Measurements from ENCODE around the gene ATOH8.

GRCh38 chr2:85719609-85720240 lies 34.1 kb upstream of the ATOH8 start:
- TF ChIP-seq, protein P1, sequence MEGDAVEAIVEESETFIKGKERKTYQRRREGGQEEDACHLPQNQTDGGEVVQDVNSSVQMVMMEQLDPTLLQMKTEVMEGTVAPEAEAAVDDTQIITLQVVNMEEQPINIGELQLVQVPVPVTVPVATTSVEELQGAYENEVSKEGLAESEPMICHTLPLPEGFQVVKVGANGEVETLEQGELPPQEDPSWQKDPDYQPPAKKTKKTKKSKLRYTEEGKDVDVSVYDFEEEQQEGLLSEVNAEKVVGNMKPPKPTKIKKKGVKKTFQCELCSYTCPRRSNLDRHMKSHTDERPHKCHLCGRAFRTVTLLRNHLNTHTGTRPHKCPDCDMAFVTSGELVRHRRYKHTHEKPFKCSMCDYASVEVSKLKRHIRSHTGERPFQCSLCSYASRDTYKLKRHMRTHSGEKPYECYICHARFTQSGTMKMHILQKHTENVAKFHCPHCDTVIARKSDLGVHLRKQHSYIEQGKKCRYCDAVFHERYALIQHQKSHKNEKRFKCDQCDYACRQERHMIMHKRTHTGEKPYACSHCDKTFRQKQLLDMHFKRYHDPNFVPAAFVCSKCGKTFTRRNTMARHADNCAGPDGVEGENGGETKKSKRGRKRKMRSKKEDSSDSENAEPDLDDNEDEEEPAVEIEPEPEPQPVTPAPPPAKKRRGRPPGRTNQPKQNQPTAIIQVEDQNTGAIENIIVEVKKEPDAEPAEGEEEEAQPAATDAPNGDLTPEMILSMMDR (IDR thresholded peaks at IDR 0.05; ENCODE audit: insufficient read depth, low read length) = no peak
- TF ChIP-seq POLR2AphosphoS5 (IDR thresholded peaks at IDR 0.05; ENCODE audit: low read depth) (no peak), GABPA (IDR thresholded peaks at IDR 0.05; ENCODE audit: low read depth) (no peak)
- TF ChIP-seq, protein P2, sequence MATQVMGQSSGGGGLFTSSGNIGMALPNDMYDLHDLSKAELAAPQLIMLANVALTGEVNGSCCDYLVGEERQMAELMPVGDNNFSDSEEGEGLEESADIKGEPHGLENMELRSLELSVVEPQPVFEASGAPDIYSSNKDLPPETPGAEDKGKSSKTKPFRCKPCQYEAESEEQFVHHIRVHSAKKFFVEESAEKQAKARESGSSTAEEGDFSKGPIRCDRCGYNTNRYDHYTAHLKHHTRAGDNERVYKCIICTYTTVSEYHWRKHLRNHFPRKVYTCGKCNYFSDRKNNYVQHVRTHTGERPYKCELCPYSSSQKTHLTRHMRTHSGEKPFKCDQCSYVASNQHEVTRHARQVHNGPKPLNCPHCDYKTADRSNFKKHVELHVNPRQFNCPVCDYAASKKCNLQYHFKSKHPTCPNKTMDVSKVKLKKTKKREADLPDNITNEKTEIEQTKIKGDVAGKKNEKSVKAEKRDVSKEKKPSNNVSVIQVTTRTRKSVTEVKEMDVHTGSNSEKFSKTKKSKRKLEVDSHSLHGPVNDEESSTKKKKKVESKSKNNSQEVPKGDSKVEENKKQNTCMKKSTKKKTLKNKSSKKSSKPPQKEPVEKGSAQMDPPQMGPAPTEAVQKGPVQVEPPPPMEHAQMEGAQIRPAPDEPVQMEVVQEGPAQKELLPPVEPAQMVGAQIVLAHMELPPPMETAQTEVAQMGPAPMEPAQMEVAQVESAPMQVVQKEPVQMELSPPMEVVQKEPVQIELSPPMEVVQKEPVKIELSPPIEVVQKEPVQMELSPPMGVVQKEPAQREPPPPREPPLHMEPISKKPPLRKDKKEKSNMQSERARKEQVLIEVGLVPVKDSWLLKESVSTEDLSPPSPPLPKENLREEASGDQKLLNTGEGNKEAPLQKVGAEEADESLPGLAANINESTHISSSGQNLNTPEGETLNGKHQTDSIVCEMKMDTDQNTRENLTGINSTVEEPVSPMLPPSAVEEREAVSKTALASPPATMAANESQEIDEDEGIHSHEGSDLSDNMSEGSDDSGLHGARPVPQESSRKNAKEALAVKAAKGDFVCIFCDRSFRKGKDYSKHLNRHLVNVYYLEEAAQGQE (IDR thresholded peaks at IDR 0.05; ENCODE audit: insufficient replicate concordance, low read depth) = no peak
